Mucosa of descending colon (tissue), 3 donors: ENCODE measurements around the gene ZNF236. TPM values are rescaled to one million over a fixed set of nuclear protein-coding genes. Genes with fewer than 3 reads are reported as not detected.
"Not testable (repeated sequence)": the region's sequence is repeated elsewhere in the genome, so short reads cannot be mapped to it uniquely, and the experiment has no call there.

ENCODE experiments used
- ATAC-seq: fragments of 200-7000 bp; cut with Tn5 transposase; one replicate; pipeline ENCODE4 v1.9.1; 2020; ENCODE audit warnings: mild to moderate bottlenecking, moderate library complexity
- DNase-seq, 3 donors: peaks; one replicate each; pipeline ENCODE4 v3.0.0-alpha.2; 2020
- H3K36me3 ChIP-seq: fragments of 200-600 bp; one replicate; pipeline ENCODE4 v1.8.0; 2021; ENCODE audit warnings: low read depth, mild to moderate bottlenecking
- H3K4me1 ChIP-seq: fragments of 200-600 bp; one replicate; pipeline ENCODE4 v1.8.0; 2021; ENCODE audit warnings: low read depth, mild to moderate bottlenecking
- H3K4me3 ChIP-seq: fragments of 200-600 bp; one replicate; pipeline ENCODE4 v1.8.0; 2021; ENCODE audit warnings: mild to moderate bottlenecking
- H3K9me3 ChIP-seq: fragments of 200-600 bp; one replicate; pipeline ENCODE4 v1.8.0; 2021; ENCODE audit warnings: mild to moderate bottlenecking
- intact Hi-C, 2 donors: fragments of 100-400 bp; cut with DNase I in 1 of 2; cut with micrococcal nuclease in 1 of 2; formaldehyde crosslinking; loops; one replicate each; pipeline versions ENCODE4 v1.11.0 to v1.11.1; 2022; cut with DNase I, micrococcal nuclease
- long read RNA-seq, 2 donors: library from polyadenylated mRNA; unstranded; transcript quantifications; one replicate each; pipeline ENCODE4 v2.0.0, GENCODE V29; 2019 to 2021
- total RNA-seq, 3 donors: library from RNA; stranded (reverse); fragmentation: NEBNext Ultra II Directional in 2 of 3; extraction: Animal tissue kit (Norgen Biotek cat#: 25700) in 2 of 3; gene quantifications; one replicate each; pipeline versions ENCODE4 v1.2.1 to v1.2.4, GENCODE V29; 2021 to 2023
- TF ChIP-seq, protein P1 (sequence below): fragments of 200-600 bp; IDR thresholded peaks from one replicate; pipeline ENCODE4 v1.8.0; 2022; ENCODE audit warnings: antibody characterized with exemption, mild to moderate bottlenecking
- donor health status: DM: no; HTN: no; CAD: no; lungs with moderate emphysema.
- donor health status: DM: no; HTN: no; CAD: no.
- donor health status: DM: no; HTN: yes; CAD: no.

The ZNF236 gene
- 10 to 100 TPM; 14.8 to 27.9 (median 15.5) TPM for total RNA-seq
- long read RNA-seq, donor 1, partial matches to known transcripts, result 4 of 7 reads
- long read RNA-seq, donor 1, other reads (novel, unspliced or antisense), result 3 of 7 reads
- long read RNA-seq, donor 2, partial matches to known transcripts, result 4 of 5 reads
- long read RNA-seq, donor 2, other reads (novel, unspliced or antisense), result 1 of 5 reads

DNA sequence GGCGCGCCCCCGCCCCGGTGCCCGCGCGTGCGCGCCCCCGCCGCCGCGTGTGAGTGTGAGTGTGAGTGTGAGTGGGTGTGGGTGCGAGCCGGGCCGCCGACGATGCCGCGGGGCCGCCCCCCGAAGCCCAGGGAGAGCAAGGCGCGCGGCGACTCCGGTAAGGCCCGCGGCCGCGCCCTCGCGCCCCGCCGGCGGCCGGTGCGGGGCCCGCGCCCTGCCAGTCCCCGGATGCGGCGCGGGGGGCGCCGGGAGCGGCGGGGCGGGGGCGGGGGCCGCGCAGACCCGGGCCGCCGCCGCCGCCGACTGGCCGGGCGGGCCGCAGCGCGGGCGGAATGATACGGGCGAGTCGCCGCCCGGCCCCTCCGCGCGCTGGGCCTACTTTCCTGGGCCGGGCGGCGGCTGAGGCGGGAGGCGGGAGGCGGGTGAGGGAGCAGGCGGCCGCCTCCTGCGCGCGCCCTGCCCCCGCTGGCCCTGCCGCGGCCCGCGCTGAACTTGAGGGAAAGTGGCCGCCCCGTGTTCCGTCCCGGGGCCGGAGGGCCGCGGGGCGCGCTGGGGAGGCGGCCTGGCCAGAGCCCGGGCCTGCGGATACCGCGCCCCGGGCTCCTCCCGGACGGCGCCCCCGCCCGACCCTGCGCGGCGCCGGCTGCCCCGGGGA, at the start of gene ZNF236:
TSS of gene ZNF236 (plus strand) at position 52 of the 655 bp plus-strand sequence. CDS start at position 103, 51 bp downstream.
- TF ChIP-seq, protein P1, sequence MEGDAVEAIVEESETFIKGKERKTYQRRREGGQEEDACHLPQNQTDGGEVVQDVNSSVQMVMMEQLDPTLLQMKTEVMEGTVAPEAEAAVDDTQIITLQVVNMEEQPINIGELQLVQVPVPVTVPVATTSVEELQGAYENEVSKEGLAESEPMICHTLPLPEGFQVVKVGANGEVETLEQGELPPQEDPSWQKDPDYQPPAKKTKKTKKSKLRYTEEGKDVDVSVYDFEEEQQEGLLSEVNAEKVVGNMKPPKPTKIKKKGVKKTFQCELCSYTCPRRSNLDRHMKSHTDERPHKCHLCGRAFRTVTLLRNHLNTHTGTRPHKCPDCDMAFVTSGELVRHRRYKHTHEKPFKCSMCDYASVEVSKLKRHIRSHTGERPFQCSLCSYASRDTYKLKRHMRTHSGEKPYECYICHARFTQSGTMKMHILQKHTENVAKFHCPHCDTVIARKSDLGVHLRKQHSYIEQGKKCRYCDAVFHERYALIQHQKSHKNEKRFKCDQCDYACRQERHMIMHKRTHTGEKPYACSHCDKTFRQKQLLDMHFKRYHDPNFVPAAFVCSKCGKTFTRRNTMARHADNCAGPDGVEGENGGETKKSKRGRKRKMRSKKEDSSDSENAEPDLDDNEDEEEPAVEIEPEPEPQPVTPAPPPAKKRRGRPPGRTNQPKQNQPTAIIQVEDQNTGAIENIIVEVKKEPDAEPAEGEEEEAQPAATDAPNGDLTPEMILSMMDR, result no peak
- DNase-seq, result peak; percentile 74 to 85 (median 84)
- ATAC-seq, result peak; percentile 85
- Histone ChIP-seq H3K9me3 (no peaks in the 10 kb centered on the region), H3K36me3 (no peaks in the 10 kb centered on the region), H3K4me1 (peaks cover 8% of the 10 kb centered on the region), H3K4me3 (peak within 1 kb of the TSS; percentile 63)
- intact Hi-C loops, result no loop called here

- H3K4me1 ChIP-seq, result no peaks in the 10 kb centered on the region
- intact Hi-C loops, result no loop called here
- H3K4me3 ChIP-seq, result no peak overlapping the region
- DNase-seq (no peak), ATAC-seq (no peak)
- H3K9me3 ChIP-seq, result no peaks in the 10 kb centered on the region
- TF ChIP-seq, protein P1, result no peak
- H3K36me3 ChIP-seq, result no peaks in the 10 kb centered on the region
Measured at GRCh38 chr18:76772665-76773064, 49.7 kb upstream of the ZNF236 start.

- ATAC-seq, H3K4me3 ChIP-seq, H3K9me3 ChIP-seq, H3K4me1 ChIP-seq, intact Hi-C loops, DNase-seq, H3K36me3 ChIP-seq: not testable (repeated sequence)
Measured at GRCh38 chr18:76777036-76777435, 45.3 kb upstream of the ZNF236 start.

- ATAC-seq, result no peak
- H3K4me3 ChIP-seq, result no peak overlapping the region
Measured at GRCh38 chr18:76783786-76784484, 38.4 kb upstream of the ZNF236 start.

DNA sequence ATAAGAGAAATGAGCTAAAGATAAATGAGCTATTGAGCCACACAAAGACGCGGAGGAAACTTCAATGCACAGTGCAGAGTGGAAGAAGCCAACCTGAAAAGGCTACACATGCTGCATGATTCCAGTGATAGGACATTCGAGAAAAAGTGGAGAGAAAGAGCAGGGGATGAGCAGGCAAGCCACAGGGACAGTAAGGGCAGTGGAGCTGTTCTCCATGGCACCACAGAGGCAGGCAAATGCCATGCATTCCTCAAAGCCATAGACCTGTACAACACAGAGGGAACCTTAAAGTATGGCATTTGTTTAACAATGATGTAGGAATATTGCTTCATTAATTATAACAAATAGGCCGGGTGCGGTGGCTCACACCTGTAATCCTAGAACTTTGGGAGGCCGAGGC, 36.5 kb upstream of the ZNF236 start:
- H3K36me3 ChIP-seq, result no peaks in the 10 kb centered on the region

More at GRCh38 chr18:76783786-76784484, 38.4 kb upstream of the ZNF236 start:
- Histone ChIP-seq H3K4me1 (no peaks in the 10 kb centered on the region), H3K9me3 (no peaks in the 10 kb centered on the region), H3K36me3 (no peaks in the 10 kb centered on the region)
- TF ChIP-seq, protein P1, result no peak
- intact Hi-C loops, result no loop called here
- no peak for DNase-seq

More for the DNA sequence above, 36.5 kb upstream of the ZNF236 start:
- Histone ChIP-seq H3K4me1 (no peaks in the 10 kb centered on the region), H3K9me3 (no peaks in the 10 kb centered on the region), H3K4me3 (no peak overlapping the region)
- TF ChIP-seq, protein P1, result no peak
- intact Hi-C loops, result no loop called here
- DNase-seq, result no peak
- no peak for ATAC-seq
